ENCODE data around the gene KLF9.
A peak's percentile ranks its signal among the peaks of the same experiment; 100 is the strongest.

KLF9 gene

DNA sequence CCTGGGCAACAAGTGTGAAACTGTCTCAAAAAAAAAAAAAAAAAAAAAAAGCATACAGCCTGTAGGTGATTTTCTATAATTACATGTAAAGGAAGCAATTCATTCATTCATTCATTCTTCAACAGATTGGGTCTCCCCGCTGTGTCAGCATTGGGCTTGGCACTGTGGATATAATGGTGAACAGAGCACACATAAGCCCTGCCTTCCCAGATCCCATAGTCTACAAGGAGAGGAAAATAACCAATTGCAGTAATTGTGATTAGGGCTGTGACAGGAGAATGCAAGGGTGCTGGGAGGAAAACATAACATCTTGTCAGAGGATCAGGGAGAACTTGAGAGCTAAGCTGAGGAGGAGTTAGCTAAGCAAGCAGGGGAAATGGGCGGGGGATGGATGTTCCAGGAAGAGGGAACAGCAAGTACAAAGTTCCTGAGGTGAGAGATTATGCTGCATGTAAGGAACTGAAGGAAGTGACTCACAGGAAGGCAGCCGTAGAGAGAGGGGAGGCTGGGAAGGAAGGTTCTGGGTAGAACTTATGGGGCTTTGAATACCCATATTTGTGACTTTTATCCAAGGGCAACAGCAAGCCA is 24.0 kb upstream of the KLF9 start:
- peak; percentile 97 for ATAC-seq (ENCODE audit: low read depth)
- Histone ChIP-seq H3K4me3 (ENCODE audit: severe bottlenecking) (no peak overlapping the region), H3K9me3 (ENCODE audit: severe bottlenecking) (no peaks in the 10 kb centered on the region), H3K27ac (ENCODE audit: poor library complexity, severe bottlenecking) (peak overlapping the region; percentile 72), H3K36me3 (ENCODE audit: low read depth) (no peaks in the 10 kb centered on the region), H3K4me1 (ENCODE audit: insufficient read depth, poor library complexity, severe bottlenecking) (peaks cover 34% of the 10 kb centered on the region), H3K27me3 (ENCODE audit: insufficient read depth, poor library complexity, severe bottlenecking) (no peaks in the 10 kb centered on the region)
- peak; percentile 65 for DNase-seq (ENCODE audit: low spot score)
- TF ChIP-seq, protein P1, sequence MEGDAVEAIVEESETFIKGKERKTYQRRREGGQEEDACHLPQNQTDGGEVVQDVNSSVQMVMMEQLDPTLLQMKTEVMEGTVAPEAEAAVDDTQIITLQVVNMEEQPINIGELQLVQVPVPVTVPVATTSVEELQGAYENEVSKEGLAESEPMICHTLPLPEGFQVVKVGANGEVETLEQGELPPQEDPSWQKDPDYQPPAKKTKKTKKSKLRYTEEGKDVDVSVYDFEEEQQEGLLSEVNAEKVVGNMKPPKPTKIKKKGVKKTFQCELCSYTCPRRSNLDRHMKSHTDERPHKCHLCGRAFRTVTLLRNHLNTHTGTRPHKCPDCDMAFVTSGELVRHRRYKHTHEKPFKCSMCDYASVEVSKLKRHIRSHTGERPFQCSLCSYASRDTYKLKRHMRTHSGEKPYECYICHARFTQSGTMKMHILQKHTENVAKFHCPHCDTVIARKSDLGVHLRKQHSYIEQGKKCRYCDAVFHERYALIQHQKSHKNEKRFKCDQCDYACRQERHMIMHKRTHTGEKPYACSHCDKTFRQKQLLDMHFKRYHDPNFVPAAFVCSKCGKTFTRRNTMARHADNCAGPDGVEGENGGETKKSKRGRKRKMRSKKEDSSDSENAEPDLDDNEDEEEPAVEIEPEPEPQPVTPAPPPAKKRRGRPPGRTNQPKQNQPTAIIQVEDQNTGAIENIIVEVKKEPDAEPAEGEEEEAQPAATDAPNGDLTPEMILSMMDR (IDR thresholded peaks at IDR 0.05; ENCODE audit: poor library complexity, severe bottlenecking) = no peak

DNA sequence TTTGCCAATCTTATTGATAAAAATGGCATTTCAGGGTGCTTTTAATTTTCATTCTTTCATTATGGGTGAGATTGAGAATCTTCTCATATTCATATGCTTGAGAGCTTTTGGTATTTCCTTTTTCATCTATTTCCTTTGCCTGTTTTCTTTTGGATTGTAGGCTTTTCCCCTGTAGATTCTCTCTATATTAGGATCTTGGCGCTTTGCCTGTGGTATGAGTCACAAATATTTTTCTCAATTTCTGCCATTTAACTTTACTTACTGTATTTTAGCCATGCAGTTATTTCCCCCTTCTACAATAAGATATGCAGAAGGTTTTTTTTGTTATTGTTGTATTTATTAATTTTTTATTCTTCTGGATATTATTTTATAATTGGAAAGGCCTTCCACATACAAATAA is 21.5 kb upstream of the KLF9 start:
- ATAC-seq (ENCODE audit: low read depth) (peak; percentile 43; the same call in 1 of the 3 replicates), DNase-seq (ENCODE audit: low spot score) (no peak)
- no peaks in the 10 kb centered on the region for H3K27me3 ChIP-seq (ENCODE audit: insufficient read depth, poor library complexity, severe bottlenecking)
- no peaks in the 10 kb centered on the region for H3K9me3 ChIP-seq (ENCODE audit: severe bottlenecking)
- no peak overlapping the region for H3K4me3 ChIP-seq (ENCODE audit: severe bottlenecking)
- no peaks in the 10 kb centered on the region for H3K36me3 ChIP-seq (ENCODE audit: low read depth)
- H3K4me1 ChIP-seq (ENCODE audit: insufficient read depth, poor library complexity, severe bottlenecking) = peaks cover 34% of the 10 kb centered on the region
- H3K27ac ChIP-seq (ENCODE audit: poor library complexity, severe bottlenecking) = peak overlapping the region; percentile 72
- TF ChIP-seq, protein P1 (IDR thresholded peaks at IDR 0.05; ENCODE audit: poor library complexity, severe bottlenecking) = no peak

DNA sequence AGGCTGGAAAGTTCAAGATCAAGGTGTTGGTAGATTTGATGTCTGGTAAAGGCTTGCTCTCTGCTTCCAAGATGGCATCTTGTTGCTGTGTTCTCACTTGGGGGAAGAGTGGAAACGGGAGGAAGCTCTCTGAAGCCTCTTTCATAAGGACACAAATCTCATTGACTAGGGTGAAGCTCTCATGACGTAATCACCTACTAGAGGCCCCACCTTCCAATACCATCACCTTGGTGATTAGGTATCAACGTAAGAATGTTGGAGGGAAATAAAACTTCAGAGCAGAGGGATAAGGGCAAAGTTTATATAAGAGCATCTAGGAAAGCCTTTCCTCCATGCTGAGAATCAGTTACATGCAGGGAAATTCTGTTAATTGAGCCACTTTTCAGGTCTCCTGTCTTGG is 15.4 kb upstream of the KLF9 start:
- ATAC-seq (ENCODE audit: low read depth) = no peak
- Histone ChIP-seq H3K27ac (ENCODE audit: poor library complexity, severe bottlenecking) (no peak overlapping the region), H3K36me3 (ENCODE audit: low read depth) (no peaks in the 10 kb centered on the region), H3K27me3 (ENCODE audit: insufficient read depth, poor library complexity, severe bottlenecking) (no peaks in the 10 kb centered on the region), H3K4me3 (ENCODE audit: severe bottlenecking) (no peak overlapping the region), H3K4me1 (ENCODE audit: insufficient read depth, poor library complexity, severe bottlenecking) (no peaks in the 10 kb centered on the region), H3K9me3 (ENCODE audit: severe bottlenecking) (no peaks in the 10 kb centered on the region)
- TF ChIP-seq, protein P1 (IDR thresholded peaks at IDR 0.05; ENCODE audit: poor library complexity, severe bottlenecking) = no peak
- no peak for DNase-seq (ENCODE audit: low spot score)

DNA sequence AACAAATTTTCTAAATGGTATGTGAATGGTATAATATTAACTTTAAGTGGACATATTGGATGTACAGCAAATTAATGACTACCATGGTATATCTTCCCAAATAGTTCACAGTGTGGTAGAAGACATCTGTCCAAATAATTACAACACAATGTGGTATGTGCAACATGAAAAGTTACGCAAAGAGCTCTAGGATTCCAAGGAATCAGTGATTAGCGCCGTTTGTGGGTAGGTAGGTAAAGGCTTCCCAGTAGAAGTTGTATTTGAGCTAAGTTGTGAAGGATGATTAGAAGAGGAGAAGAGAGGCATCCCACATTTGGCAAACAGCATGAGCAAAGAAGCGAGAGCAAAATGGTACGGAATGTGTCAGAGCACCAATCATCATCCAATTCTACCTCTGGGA is 14.3 kb upstream of the KLF9 start:
- Histone ChIP-seq H3K4me3 (ENCODE audit: severe bottlenecking) (no peak overlapping the region), H3K4me1 (ENCODE audit: insufficient read depth, poor library complexity, severe bottlenecking) (no peaks in the 10 kb centered on the region), H3K36me3 (ENCODE audit: low read depth) (no peaks in the 10 kb centered on the region), H3K27me3 (ENCODE audit: insufficient read depth, poor library complexity, severe bottlenecking) (no peaks in the 10 kb centered on the region), H3K9me3 (ENCODE audit: severe bottlenecking) (no peaks in the 10 kb centered on the region), H3K27ac (ENCODE audit: poor library complexity, severe bottlenecking) (no peak overlapping the region)
- DNase-seq (ENCODE audit: low spot score) (no peak), ATAC-seq (ENCODE audit: low read depth) (no peak)
- TF ChIP-seq, protein P1 (IDR thresholded peaks at IDR 0.05; ENCODE audit: poor library complexity, severe bottlenecking) = no peak

DNA sequence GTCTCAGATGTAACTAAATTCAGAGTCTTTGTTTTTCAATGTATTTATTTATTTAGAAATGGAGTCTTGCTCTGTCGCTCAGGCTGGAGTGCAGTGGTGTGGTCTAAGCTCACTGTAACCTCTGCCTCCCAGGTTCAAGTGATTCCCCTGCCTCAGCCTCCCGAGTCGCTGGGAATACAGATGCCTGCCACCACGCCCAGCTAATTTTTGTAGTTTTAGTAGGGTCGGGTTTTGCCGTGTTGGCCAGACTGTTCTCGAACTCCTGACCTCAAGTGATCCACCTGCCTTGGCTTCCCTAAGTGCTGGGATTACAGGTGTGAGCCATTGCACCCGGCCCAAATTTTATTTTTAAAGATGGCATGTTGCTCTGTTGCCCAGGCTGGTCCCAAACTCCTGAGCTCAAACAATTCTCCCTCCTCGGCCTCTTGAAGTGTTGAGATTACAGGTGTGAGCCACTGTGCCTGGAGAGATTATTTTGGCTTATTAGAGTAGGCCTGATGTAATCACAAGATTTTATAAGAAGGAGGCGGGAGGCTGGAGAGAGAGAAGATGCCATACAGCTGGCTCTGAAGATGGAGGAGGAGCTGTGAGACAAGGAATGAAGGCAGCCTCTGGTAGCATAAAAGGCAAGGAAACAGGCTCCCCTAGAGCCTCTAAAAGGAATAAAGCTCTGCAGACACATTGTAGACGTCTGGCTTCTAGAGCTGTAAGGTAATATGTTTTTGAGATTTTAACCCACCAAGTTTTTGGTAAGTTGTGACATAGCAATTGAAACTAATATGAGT is 12.9 kb upstream of the KLF9 start:
- Histone ChIP-seq H3K4me1 (ENCODE audit: insufficient read depth, poor library complexity, severe bottlenecking) (no peaks in the 10 kb centered on the region), H3K4me3 (ENCODE audit: severe bottlenecking) (no peak overlapping the region), H3K27me3 (ENCODE audit: insufficient read depth, poor library complexity, severe bottlenecking) (no peaks in the 10 kb centered on the region), H3K9me3 (ENCODE audit: severe bottlenecking) (no peaks in the 10 kb centered on the region), H3K27ac (ENCODE audit: poor library complexity, severe bottlenecking) (no peak overlapping the region), H3K36me3 (ENCODE audit: low read depth) (no peaks in the 10 kb centered on the region)
- TF ChIP-seq, protein P1 (IDR thresholded peaks at IDR 0.05; ENCODE audit: poor library complexity, severe bottlenecking) = no peak
- ATAC-seq (ENCODE audit: low read depth) (no peak), DNase-seq (ENCODE audit: low spot score) (no peak)

All from RWPE2 (cell line).